Neural cell (in vitro differentiated cells): Measurements from ENCODE around the gene MARVELD3.

Source experiments
- EP300 ChIP-seq: fragments of 450-650 bp; conservative IDR thresholded peaks from 2 replicates; pipeline ENCODE4 v1.6.1; 2014; ENCODE audit warnings: antibody characterized with exemption, mild to moderate bottlenecking, moderate library complexity; ENCODE audit not compliant: poor library complexity, severe bottlenecking
- EZH2 ChIP-seq: fragments of 200-600, 300-800 bp; shearing (Covaris generic), sonication (generic); IDR thresholded peaks from 2 replicates; pipeline ENCODE4 v1.6.1; 2014; ENCODE audit warnings: antibody characterized with exemption, low read length, borderline replicate concordance, mild to moderate bottlenecking; ENCODE audit not compliant: insufficient read depth, poor library complexity, severe bottlenecking
- POLR2AphosphoS5 ChIP-seq: IDR thresholded peaks from 2 replicates; pipeline ENCODE4 v1.6.1; 2012
- RAD21 ChIP-seq: fragments of 450-650 bp; conservative IDR thresholded peaks from 2 replicates; pipeline ENCODE4 v1.6.1; 2014; ENCODE audit warnings: antibody characterized with exemption, mild to moderate bottlenecking, moderate library complexity
- TAF1 ChIP-seq: IDR thresholded peaks from 2 replicates; pipeline ENCODE4 v1.6.1; 2012; ENCODE audit warnings: low read depth
- TF ChIP-seq, protein P1 (sequence below): fragments of 450-650 bp; IDR thresholded peaks from 2 replicates; pipeline ENCODE4 v1.5.1; 2014; ENCODE audit warnings: antibody characterized with exemption, mild to moderate bottlenecking, moderate library complexity; ENCODE audit not compliant: poor library complexity, severe bottlenecking
- TF ChIP-seq, protein P2 (sequence below): IDR thresholded peaks from 2 replicates; pipeline ENCODE4 v1.6.1; 2012; ENCODE audit warnings: borderline replicate concordance

DNA sequence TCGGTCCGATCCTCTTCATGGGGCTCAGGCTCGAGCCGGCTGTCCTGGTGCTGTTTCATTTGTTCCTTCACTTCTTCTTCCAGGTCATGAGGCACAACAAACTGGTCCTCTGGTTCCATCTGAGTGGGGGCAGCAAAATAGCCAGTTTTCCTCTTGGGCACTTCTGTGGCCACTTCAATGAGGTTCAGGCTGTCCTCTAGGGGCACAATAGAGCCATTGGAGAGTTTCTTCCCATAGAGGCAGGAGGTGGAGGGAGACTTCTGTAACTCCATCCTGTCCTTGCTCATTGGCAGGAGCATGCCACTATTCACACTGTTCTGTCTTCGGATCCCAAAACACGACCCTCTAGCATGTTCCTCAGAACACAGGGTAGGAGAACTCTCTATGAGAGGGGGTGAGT, 22.9 kb downstream of the MARVELD3 start:
- TF ChIP-seq TAF1 (no peak), POLR2AphosphoS5 (no peak), RAD21 (no peak), EP300 (no peak), EZH2 (no peak)
- TF ChIP-seq, protein P1, sequence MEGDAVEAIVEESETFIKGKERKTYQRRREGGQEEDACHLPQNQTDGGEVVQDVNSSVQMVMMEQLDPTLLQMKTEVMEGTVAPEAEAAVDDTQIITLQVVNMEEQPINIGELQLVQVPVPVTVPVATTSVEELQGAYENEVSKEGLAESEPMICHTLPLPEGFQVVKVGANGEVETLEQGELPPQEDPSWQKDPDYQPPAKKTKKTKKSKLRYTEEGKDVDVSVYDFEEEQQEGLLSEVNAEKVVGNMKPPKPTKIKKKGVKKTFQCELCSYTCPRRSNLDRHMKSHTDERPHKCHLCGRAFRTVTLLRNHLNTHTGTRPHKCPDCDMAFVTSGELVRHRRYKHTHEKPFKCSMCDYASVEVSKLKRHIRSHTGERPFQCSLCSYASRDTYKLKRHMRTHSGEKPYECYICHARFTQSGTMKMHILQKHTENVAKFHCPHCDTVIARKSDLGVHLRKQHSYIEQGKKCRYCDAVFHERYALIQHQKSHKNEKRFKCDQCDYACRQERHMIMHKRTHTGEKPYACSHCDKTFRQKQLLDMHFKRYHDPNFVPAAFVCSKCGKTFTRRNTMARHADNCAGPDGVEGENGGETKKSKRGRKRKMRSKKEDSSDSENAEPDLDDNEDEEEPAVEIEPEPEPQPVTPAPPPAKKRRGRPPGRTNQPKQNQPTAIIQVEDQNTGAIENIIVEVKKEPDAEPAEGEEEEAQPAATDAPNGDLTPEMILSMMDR = no peak
- TF ChIP-seq, protein P2, sequence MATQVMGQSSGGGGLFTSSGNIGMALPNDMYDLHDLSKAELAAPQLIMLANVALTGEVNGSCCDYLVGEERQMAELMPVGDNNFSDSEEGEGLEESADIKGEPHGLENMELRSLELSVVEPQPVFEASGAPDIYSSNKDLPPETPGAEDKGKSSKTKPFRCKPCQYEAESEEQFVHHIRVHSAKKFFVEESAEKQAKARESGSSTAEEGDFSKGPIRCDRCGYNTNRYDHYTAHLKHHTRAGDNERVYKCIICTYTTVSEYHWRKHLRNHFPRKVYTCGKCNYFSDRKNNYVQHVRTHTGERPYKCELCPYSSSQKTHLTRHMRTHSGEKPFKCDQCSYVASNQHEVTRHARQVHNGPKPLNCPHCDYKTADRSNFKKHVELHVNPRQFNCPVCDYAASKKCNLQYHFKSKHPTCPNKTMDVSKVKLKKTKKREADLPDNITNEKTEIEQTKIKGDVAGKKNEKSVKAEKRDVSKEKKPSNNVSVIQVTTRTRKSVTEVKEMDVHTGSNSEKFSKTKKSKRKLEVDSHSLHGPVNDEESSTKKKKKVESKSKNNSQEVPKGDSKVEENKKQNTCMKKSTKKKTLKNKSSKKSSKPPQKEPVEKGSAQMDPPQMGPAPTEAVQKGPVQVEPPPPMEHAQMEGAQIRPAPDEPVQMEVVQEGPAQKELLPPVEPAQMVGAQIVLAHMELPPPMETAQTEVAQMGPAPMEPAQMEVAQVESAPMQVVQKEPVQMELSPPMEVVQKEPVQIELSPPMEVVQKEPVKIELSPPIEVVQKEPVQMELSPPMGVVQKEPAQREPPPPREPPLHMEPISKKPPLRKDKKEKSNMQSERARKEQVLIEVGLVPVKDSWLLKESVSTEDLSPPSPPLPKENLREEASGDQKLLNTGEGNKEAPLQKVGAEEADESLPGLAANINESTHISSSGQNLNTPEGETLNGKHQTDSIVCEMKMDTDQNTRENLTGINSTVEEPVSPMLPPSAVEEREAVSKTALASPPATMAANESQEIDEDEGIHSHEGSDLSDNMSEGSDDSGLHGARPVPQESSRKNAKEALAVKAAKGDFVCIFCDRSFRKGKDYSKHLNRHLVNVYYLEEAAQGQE = no peak
